GM23338 (cell line): ENCODE data around the gene LRRC8E. TPM values are rescaled to one million over a fixed set of nuclear protein-coding genes. Genes with fewer than 3 reads are reported as not detected.

Source experiments
- ATAC-seq: fragments of 200-7000 bp; cut with Tn5 transposase; 3 replicates; pipeline ENCODE4 v1.9.1; 2020
- DNase-seq: peaks from one replicate; pipeline ENCODE4 v3.0.0-alpha.2; 2015; ENCODE audit warnings: low spot score
- H2AFZ ChIP-seq: fragments of 200-600 bp; sonication (generic); 2 replicates; pipeline ENCODE4 v1.8.0; 2016; ENCODE audit warnings: antibody characterized with exemption, mild to moderate bottlenecking, moderate library complexity
- H3F3A ChIP-seq: fragments of 200-600 bp; sonication (generic); replicated peaks from 2 replicates; pipeline ENCODE4 v1.8.0; 2017; ENCODE audit warnings: antibody characterized with exemption, mixed run types, low read depth
- H3K27ac ChIP-seq: fragments of 200-600 bp; sonication (generic); 2 replicates; pipeline ENCODE4 v1.6.1; 2016; ENCODE audit warnings: low read depth
- H3K27me3 ChIP-seq: fragments of 200-600 bp; sonication (generic); 2 replicates; pipeline ENCODE4 v1.8.0; 2016; ENCODE audit warnings: mild to moderate bottlenecking, mixed run types, moderate library complexity; ENCODE audit not compliant: insufficient read depth
- H3K36me3 ChIP-seq: fragments of 200-600 bp; sonication (generic); 2 replicates; pipeline ENCODE4 v1.8.0; 2016; ENCODE audit warnings: mild to moderate bottlenecking; ENCODE audit not compliant: insufficient read depth
- H3K4me1 ChIP-seq: fragments of 200-600 bp; sonication (generic); 2 replicates; pipeline ENCODE4 v1.8.0; 2016; ENCODE audit warnings: mild to moderate bottlenecking, moderate library complexity; ENCODE audit not compliant: insufficient read depth
- H3K4me2 ChIP-seq: fragments of 200-600 bp; sonication (generic); 2 replicates; pipeline ENCODE4 v1.7.1; 2017; ENCODE audit warnings: mixed run types
- H3K4me3 ChIP-seq: fragments of 200-600 bp; sonication (generic); 2 replicates; pipeline ENCODE4 v1.6.1; 2016; ENCODE audit warnings: mixed run types
- H3K79me2 ChIP-seq: fragments of 200-600 bp; sonication (generic); replicated peaks from 2 replicates; pipeline ENCODE4 v1.8.0; 2017; ENCODE audit warnings: mild to moderate bottlenecking; ENCODE audit not compliant: insufficient read depth
- H3K9me2 ChIP-seq: fragments of 200-600 bp; sonication (generic); 2 replicates; pipeline ENCODE4 v1.8.0; 2017; ENCODE audit not compliant: insufficient read depth
- H4K20me1 ChIP-seq: fragments of 200-600 bp; sonication (generic); replicated peaks from 2 replicates; pipeline ENCODE4 v1.8.0; 2017; ENCODE audit warnings: mild to moderate bottlenecking; ENCODE audit not compliant: insufficient read depth
- H3K27ac Mint-ChIP-seq: 2 replicates; pipeline ENCODE4 v1.8.0; 2020; ENCODE audit warnings: inconsistent platforms, mild to moderate bottlenecking, moderate library complexity, mixed read lengths
- H3K27me3 Mint-ChIP-seq: 3 replicates; pipeline ENCODE4 v1.8.0; 2022; ENCODE audit warnings: low read depth, mild to moderate bottlenecking, moderate library complexity, mixed read lengths, inconsistent platforms; ENCODE audit not compliant: insufficient read depth, poor library complexity
- H3K36me3 Mint-ChIP-seq: 3 replicates; pipeline ENCODE4 v1.8.0; 2021; ENCODE audit warnings: low read depth, mild to moderate bottlenecking, inconsistent platforms, moderate library complexity, mixed read lengths
- H3K4me1 Mint-ChIP-seq: 3 replicates; pipeline ENCODE4 v1.8.0; 2020; ENCODE audit warnings: mild to moderate bottlenecking, inconsistent platforms, mixed read lengths
- H3K4me3 Mint-ChIP-seq: 3 replicates; pipeline ENCODE4 v1.8.0; 2021; ENCODE audit warnings: moderate library complexity, mild to moderate bottlenecking, inconsistent platforms, mixed read lengths
- H3K9me3 Mint-ChIP-seq: 3 replicates; pipeline ENCODE4 v1.8.0; 2020; ENCODE audit warnings: moderate library complexity, mild to moderate bottlenecking, inconsistent platforms, mixed read lengths
- CREB1 ChIP-seq: fragments of 250-450 bp; sonication (Bioruptor Pico); IDR thresholded peaks from 2 replicates; pipeline ENCODE4 v1.5.0; 2020; ENCODE audit warnings: low read depth, mild to moderate bottlenecking, moderate library complexity
- ETS1 ChIP-seq: IDR thresholded peaks from 2 replicates; pipeline ENCODE4 v1.6.1; 2016; ENCODE audit warnings: antibody characterized with exemption
- EZH2phosphoT487 ChIP-seq: fragments of 200-600 bp; sonication (generic); IDR thresholded peaks from one replicate; pipeline ENCODE4 v1.8.1; 2018; ENCODE audit warnings: antibody characterized with exemption; ENCODE audit not compliant: unreplicated experiment
- JUNB ChIP-seq: IDR thresholded peaks from one replicate; pipeline ENCODE4 v1.6.1; 2016; ENCODE audit warnings: antibody characterized with exemption; ENCODE audit not compliant: unreplicated experiment
- NANOG ChIP-seq: IDR thresholded peaks from 2 replicates; pipeline ENCODE4 v1.6.1; 2016; ENCODE audit warnings: antibody characterized with exemption, borderline replicate concordance
- ZNF114 ChIP-seq: fragments of 250-450 bp; sonication (Bioruptor Pico); IDR thresholded peaks from 2 replicates; pipeline ENCODE4 v1.5.0; 2020; ENCODE audit warnings: mild to moderate bottlenecking, moderate library complexity
- ZNF331 ChIP-seq: fragments of 250-450 bp; sonication (Bioruptor Pico); IDR thresholded peaks from 2 replicates; pipeline ENCODE4 v1.5.0; 2020; ENCODE audit warnings: low read depth, mild to moderate bottlenecking, moderate library complexity
- ZNF462 ChIP-seq: fragments of 250-450 bp; sonication (Bioruptor Pico); IDR thresholded peaks from 2 replicates; pipeline ENCODE4 v1.5.0; 2020; ENCODE audit warnings: mild to moderate bottlenecking, moderate library complexity
- polyA plus RNA-seq: library from polyadenylated mRNA; unstranded; fragments of >200 nt; fragmentation: Nextera tagmentation; extraction: Ambion mirVana; gene quantifications from 2 replicates; pipeline ENCODE4 v1.2.1, GENCODE V29; 2016
- total RNA-seq: library from RNA; depleted of rRNA; stranded (reverse); fragments of >200 nt; shearing (Covaris generic); gene quantifications from 2 replicates; pipeline ENCODE4 v1.2.3, GENCODE V29; 2014
- TF ChIP-seq, protein P1 (sequence below): IDR thresholded peaks from one replicate; pipeline ENCODE4 v1.6.1; 2018; ENCODE audit warnings: antibody characterized with exemption; ENCODE audit not compliant: unreplicated experiment

LRRC8E gene
- total and polyA plus RNA-seq, 2 experiments from 2014 or later: 0.29 to 4.8 TPM

GRCh38 chr19:7903244-7904073 lies 15.1 kb downstream of the LRRC8E start, which contains the start of gene MAP2K7 (continued):
- no peak for TF ChIP-seq ZNF462 (CRISPR knock-in tag)
- peak; percentile 63; the same call in 1 of the 2 replicates for TF ChIP-seq CREB1

- H3K9me2 ChIP-seq: no peaks in the 10 kb centered on the region
- peak overlapping the region; percentile 91 for H3K4me3 ChIP-seq
- peaks cover 8% of the 10 kb centered on the region; the same call in 1 of the 2 replicates for H3F3A ChIP-seq
- H3K4me2 ChIP-seq: peak overlapping the region; percentile 88
- DNase-seq: peak; percentile 49
- peak; percentile 2 for ATAC-seq
- peaks cover 11% of the 10 kb centered on the region for H3K4me1 ChIP-seq
- H3K36me3 ChIP-seq: no peaks in the 10 kb centered on the region; the same call in 1 of the 2 replicates
- Mint-ChIP-seq H3K4me3 (peak overlapping the region; percentile 91), H3K27ac (peak overlapping the region; percentile 18), H3K4me1 (peaks cover 19% of the 10 kb centered on the region), H3K27me3 (peaks cover 29% of the 10 kb centered on the region), H3K9me3 (peaks cover 6% of the 10 kb centered on the region; the same call in 1 of the 3 replicates), H3K36me3 (peaks cover 11% of the 10 kb centered on the region; the same call in 1 of the 3 replicates)
- H3K79me2 ChIP-seq: peaks cover 32% of the 10 kb centered on the region
- no peak overlapping the region for H3K27ac ChIP-seq
- no peak overlapping the region for H2AFZ ChIP-seq
- H4K20me1 ChIP-seq: no peaks in the 10 kb centered on the region; the same call in 1 of the 2 replicates
- no peaks in the 10 kb centered on the region for H3K27me3 ChIP-seq
- TF ChIP-seq JUNB (no peak), ZNF331 (CRISPR knock-in tag) (no peak), ETS1 (no peak), EZH2phosphoT487 (no peak), CREB1 (no peak), ZNF114 (no peak), NANOG (no peak)
- TF ChIP-seq, protein P1, sequence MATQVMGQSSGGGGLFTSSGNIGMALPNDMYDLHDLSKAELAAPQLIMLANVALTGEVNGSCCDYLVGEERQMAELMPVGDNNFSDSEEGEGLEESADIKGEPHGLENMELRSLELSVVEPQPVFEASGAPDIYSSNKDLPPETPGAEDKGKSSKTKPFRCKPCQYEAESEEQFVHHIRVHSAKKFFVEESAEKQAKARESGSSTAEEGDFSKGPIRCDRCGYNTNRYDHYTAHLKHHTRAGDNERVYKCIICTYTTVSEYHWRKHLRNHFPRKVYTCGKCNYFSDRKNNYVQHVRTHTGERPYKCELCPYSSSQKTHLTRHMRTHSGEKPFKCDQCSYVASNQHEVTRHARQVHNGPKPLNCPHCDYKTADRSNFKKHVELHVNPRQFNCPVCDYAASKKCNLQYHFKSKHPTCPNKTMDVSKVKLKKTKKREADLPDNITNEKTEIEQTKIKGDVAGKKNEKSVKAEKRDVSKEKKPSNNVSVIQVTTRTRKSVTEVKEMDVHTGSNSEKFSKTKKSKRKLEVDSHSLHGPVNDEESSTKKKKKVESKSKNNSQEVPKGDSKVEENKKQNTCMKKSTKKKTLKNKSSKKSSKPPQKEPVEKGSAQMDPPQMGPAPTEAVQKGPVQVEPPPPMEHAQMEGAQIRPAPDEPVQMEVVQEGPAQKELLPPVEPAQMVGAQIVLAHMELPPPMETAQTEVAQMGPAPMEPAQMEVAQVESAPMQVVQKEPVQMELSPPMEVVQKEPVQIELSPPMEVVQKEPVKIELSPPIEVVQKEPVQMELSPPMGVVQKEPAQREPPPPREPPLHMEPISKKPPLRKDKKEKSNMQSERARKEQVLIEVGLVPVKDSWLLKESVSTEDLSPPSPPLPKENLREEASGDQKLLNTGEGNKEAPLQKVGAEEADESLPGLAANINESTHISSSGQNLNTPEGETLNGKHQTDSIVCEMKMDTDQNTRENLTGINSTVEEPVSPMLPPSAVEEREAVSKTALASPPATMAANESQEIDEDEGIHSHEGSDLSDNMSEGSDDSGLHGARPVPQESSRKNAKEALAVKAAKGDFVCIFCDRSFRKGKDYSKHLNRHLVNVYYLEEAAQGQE: no peak
Observed at GRCh38 chr19:7904074-7905020, 16.0 kb downstream of the LRRC8E start.
